ENCODE measurements around the gene ABCA13. TPM values are rescaled to one million over a fixed set of nuclear protein-coding genes. Genes with fewer than 3 reads are reported as not detected.
A peak's percentile ranks its signal among the peaks of the same experiment; 100 is the strongest.

ABCA13 gene
- total RNA-seq, 1 experiment from 2014 or later: 2.1 TPM

- Histone ChIP-seq H3K9me2 (replicated peaks; ENCODE audit: low read length) (no peaks in the 10 kb centered on the region), H3K36me3 (ENCODE audit: low read depth, low read length) (no peaks in the 10 kb centered on the region), H3K4me1 (ENCODE audit: insufficient read depth, low read length) (peaks cover 22% of the 10 kb centered on the region), H3K27me3 (ENCODE audit: low read length) (no peaks in the 10 kb centered on the region), H3K9me3 (ENCODE audit: low read length) (no peaks in the 10 kb centered on the region), H4K20me1 (ENCODE audit: low read length) (no peaks in the 10 kb centered on the region), H3F3A (ENCODE audit: low read length, unreplicated experiment) (no peaks in the 10 kb centered on the region), H3K27ac (ENCODE audit: low read length) (peak overlapping the region; percentile 60), H3K79me2 (ENCODE audit: low read length) (no peaks in the 10 kb centered on the region), H3K9ac (ENCODE audit: low read length) (peak overlapping the region; percentile 26; the same call in 1 of the 2 replicates), H3K4me3 (ENCODE audit: low read length) (peak overlapping the region; percentile 5; the same call in 1 of the 2 replicates), H3K4me2 (ENCODE audit: low read length) (peak overlapping the region; percentile 62), H2AFZ (ENCODE audit: low read length) (peak overlapping the region; percentile 24; the same call in 1 of the 2 replicates)
- POLR2A ChIA-PET (ENCODE audit: unreplicated experiment): no interaction called here
- intact Hi-C loops (cut with micrococcal nuclease): no loop called here
- CTCF ChIA-PET: no interaction called here
- ATAC-seq: peak; percentile 92
- TF ChIP-seq CTCF (conservative IDR thresholded peaks at IDR 0.05; ENCODE audit: low read depth, low read length): no peak
- TF ChIP-seq EZH2phosphoT487 (IDR thresholded peaks at IDR 0.05; ENCODE audit: borderline replicate concordance, low read length): no peak
- no peak for TF ChIP-seq EZH2 (IDR thresholded peaks at IDR 0.05; ENCODE audit: low read length, unreplicated experiment)
- DNase-seq: peak; percentile 78
- no TSS peak for BruUV-seq (replicated peaks)
These were observed 108.8 kb downstream of the ABCA13 start for GRCh38 chr7:48280100-48280499.

- H3K9ac ChIP-seq (ENCODE audit: low read length): no peak overlapping the region
These were observed 114.1 kb downstream of the ABCA13 start for GRCh38 chr7:48285373-48285772.

More at GRCh38 chr7:48285373-48285772, 114.1 kb downstream of the ABCA13 start:
- ATAC-seq: peak; percentile 59
- Histone ChIP-seq H3K79me2 (ENCODE audit: low read length) (no peaks in the 10 kb centered on the region), H3K36me3 (ENCODE audit: low read depth, low read length) (no peaks in the 10 kb centered on the region), H3K27ac (ENCODE audit: low read length) (no peak overlapping the region), H3K4me3 (ENCODE audit: low read length) (no peak overlapping the region), H3K27me3 (ENCODE audit: low read length) (no peaks in the 10 kb centered on the region), H3K4me1 (ENCODE audit: insufficient read depth, low read length) (peaks cover 6% of the 10 kb centered on the region), H4K20me1 (ENCODE audit: low read length) (no peaks in the 10 kb centered on the region), H3K4me2 (ENCODE audit: low read length) (no peak overlapping the region), H3F3A (ENCODE audit: low read length, unreplicated experiment) (no peaks in the 10 kb centered on the region), H2AFZ (ENCODE audit: low read length) (no peak overlapping the region), H3K9me2 (replicated peaks; ENCODE audit: low read length) (no peaks in the 10 kb centered on the region), H3K9me3 (ENCODE audit: low read length) (no peaks in the 10 kb centered on the region)
- TF ChIP-seq EZH2phosphoT487 (IDR thresholded peaks at IDR 0.05; ENCODE audit: borderline replicate concordance, low read length) (no peak), EZH2 (IDR thresholded peaks at IDR 0.05; ENCODE audit: low read length, unreplicated experiment) (no peak), CTCF (conservative IDR thresholded peaks at IDR 0.05; ENCODE audit: low read depth, low read length) (no peak)
- BruUV-seq (replicated peaks): no TSS peak
- intact Hi-C loops (cut with micrococcal nuclease): no loop called here
- CTCF ChIA-PET: no interaction called here
- POLR2A ChIA-PET (ENCODE audit: unreplicated experiment): no interaction called here
- DNase-seq: peak; percentile 36

All from PC-3 (cell line).